ENCODE measurements around the gene TCERG1L. TPM values are rescaled to one million over a fixed set of nuclear protein-coding genes. Genes with fewer than 3 reads are reported as not detected.

TCERG1L gene
- total and polyA plus RNA-seq, 2 experiments from 2014 or later: not detected

GRCh38 chr10:131134001-131134576, 177.4 kb downstream of the TCERG1L start:
- no peak overlapping the region for H3K4me2 ChIP-seq (ENCODE audit: unreplicated experiment)
- no peaks in the 10 kb centered on the region for H3K27me3 ChIP-seq (replicated peaks; ENCODE audit: insufficient read depth)
- H3K9ac ChIP-seq: no peak overlapping the region
- H3F3A ChIP-seq (ENCODE audit: insufficient read depth): no peaks in the 10 kb centered on the region
- H3K79me2 ChIP-seq (ENCODE audit: insufficient read depth): no peaks in the 10 kb centered on the region
- H4K20me1 ChIP-seq (ENCODE audit: insufficient read depth): no peaks in the 10 kb centered on the region
- DNase-seq: no peak
- H3K27ac ChIP-seq: no peak overlapping the region
- no peaks in the 10 kb centered on the region for H3K9me3 ChIP-seq (ENCODE audit: low read depth)
- no peaks in the 10 kb centered on the region for H3K9me2 ChIP-seq (ENCODE audit: insufficient read depth)
- WGBS, 2 experiments (ENCODE audit: low coverage in 1 of 2, low lambda C conversion rate in 2 of 2, missing lambda C conversion rate in 2 of 2): 32 to 36% methylated on average over 7 of the region's 7 CpGs
- in situ Hi-C loops (cut with MboI): no loop called here
- no peaks in the 10 kb centered on the region for H3K4me1 ChIP-seq (ENCODE audit: insufficient read depth)
- no peak overlapping the region for H3K4me3 ChIP-seq
- no peak overlapping the region for H2AFZ ChIP-seq
- TF ChIP-seq EZH2 (IDR thresholded peaks at IDR 0.05; ENCODE audit: insufficient read depth, poor library complexity, severe bottlenecking): no peak
- no peak for TF ChIP-seq EZH2phosphoT487 (IDR thresholded peaks at IDR 0.05; ENCODE audit: insufficient read depth, low read depth)
- no peaks in the 10 kb centered on the region for H3K36me3 ChIP-seq (ENCODE audit: low read depth)

- H4K20me1 ChIP-seq (ENCODE audit: insufficient read depth): no peaks in the 10 kb centered on the region
- no peak for TF ChIP-seq EZH2phosphoT487 (IDR thresholded peaks at IDR 0.05; ENCODE audit: insufficient read depth, low read depth)
- TF ChIP-seq EZH2 (IDR thresholded peaks at IDR 0.05; ENCODE audit: insufficient read depth, poor library complexity, severe bottlenecking): no peak
- H3K9me2 ChIP-seq (ENCODE audit: insufficient read depth): no peaks in the 10 kb centered on the region
- H3K79me2 ChIP-seq (ENCODE audit: insufficient read depth): no peaks in the 10 kb centered on the region
- H3K27me3 ChIP-seq (replicated peaks; ENCODE audit: insufficient read depth): no peaks in the 10 kb centered on the region
- no peak overlapping the region for H2AFZ ChIP-seq
- H3K4me1 ChIP-seq (ENCODE audit: insufficient read depth): no peaks in the 10 kb centered on the region
- no peak overlapping the region for H3K4me3 ChIP-seq
- H3K9ac ChIP-seq: no peak overlapping the region
- in situ Hi-C loops (cut with MboI): no loop called here
- H3K9me3 ChIP-seq (ENCODE audit: low read depth): no peaks in the 10 kb centered on the region
- no peak for DNase-seq
- H3F3A ChIP-seq (ENCODE audit: insufficient read depth): no peaks in the 10 kb centered on the region
- H3K27ac ChIP-seq: no peak overlapping the region
- H3K4me2 ChIP-seq (ENCODE audit: unreplicated experiment): no peak overlapping the region
- no peaks in the 10 kb centered on the region for H3K36me3 ChIP-seq (ENCODE audit: low read depth)
- 18 to 19% methylated on average over 8 of the region's 8 CpGs for WGBS, 2 experiments (ENCODE audit: low coverage in 1 of 2, low lambda C conversion rate in 2 of 2, missing lambda C conversion rate in 2 of 2)
These were observed 178.8 kb downstream of the TCERG1L start for GRCh38 chr10:131132681-131133080.

- DNase-seq: no peak
- in situ Hi-C loops (cut with MboI): no loop called here
These were observed 179.6 kb downstream of the TCERG1L start for GRCh38 chr10:131131726-131132591.

GRCh38 chr10:131130025-131130424, 181.5 kb downstream of the TCERG1L start:
- TF ChIP-seq EZH2 (IDR thresholded peaks at IDR 0.05; ENCODE audit: insufficient read depth, poor library complexity, severe bottlenecking) (no peak), EZH2phosphoT487 (IDR thresholded peaks at IDR 0.05; ENCODE audit: insufficient read depth, low read depth) (no peak)
- Histone ChIP-seq H3K27ac (no peak overlapping the region), H3K4me1 (ENCODE audit: insufficient read depth) (no peaks in the 10 kb centered on the region), H3K36me3 (ENCODE audit: low read depth) (no peaks in the 10 kb centered on the region), H4K20me1 (ENCODE audit: insufficient read depth) (no peaks in the 10 kb centered on the region), H3K9me3 (ENCODE audit: low read depth) (no peaks in the 10 kb centered on the region), H3F3A (ENCODE audit: insufficient read depth) (no peaks in the 10 kb centered on the region), H3K9ac (no peak overlapping the region), H3K9me2 (ENCODE audit: insufficient read depth) (no peaks in the 10 kb centered on the region), H3K4me2 (ENCODE audit: unreplicated experiment) (no peak overlapping the region), H2AFZ (no peak overlapping the region), H3K27me3 (replicated peaks; ENCODE audit: insufficient read depth) (no peaks in the 10 kb centered on the region), H3K4me3 (no peak overlapping the region), H3K79me2 (ENCODE audit: insufficient read depth) (no peaks in the 10 kb centered on the region)
- 30 to 36% methylated on average over 7 of the region's 7 CpGs for WGBS, 2 experiments (ENCODE audit: low coverage in 1 of 2, low lambda C conversion rate in 2 of 2, missing lambda C conversion rate in 2 of 2)
- DNase-seq: no peak
- in situ Hi-C loops (cut with MboI): no loop called here

More at GRCh38 chr10:131131726-131132591, 179.6 kb downstream of the TCERG1L start:
- Histone ChIP-seq H3K4me3 (no peak overlapping the region), H2AFZ (no peak overlapping the region), H3K9me2 (ENCODE audit: insufficient read depth) (no peaks in the 10 kb centered on the region), H3K4me1 (ENCODE audit: insufficient read depth) (no peaks in the 10 kb centered on the region), H3K4me2 (ENCODE audit: unreplicated experiment) (no peak overlapping the region), H4K20me1 (ENCODE audit: insufficient read depth) (no peaks in the 10 kb centered on the region), H3K9ac (no peak overlapping the region), H3K27me3 (replicated peaks; ENCODE audit: insufficient read depth) (no peaks in the 10 kb centered on the region), H3K79me2 (ENCODE audit: insufficient read depth) (no peaks in the 10 kb centered on the region), H3K9me3 (ENCODE audit: low read depth) (no peaks in the 10 kb centered on the region), H3K36me3 (ENCODE audit: low read depth) (no peaks in the 10 kb centered on the region), H3K27ac (no peak overlapping the region), H3F3A (ENCODE audit: insufficient read depth) (no peaks in the 10 kb centered on the region)
- WGBS, 2 experiments (ENCODE audit: low coverage in 1 of 2, low lambda C conversion rate in 2 of 2, missing lambda C conversion rate in 2 of 2): 3 to 5% methylated on average over 25 of the region's 25 CpGs
- TF ChIP-seq EZH2 (IDR thresholded peaks at IDR 0.05; ENCODE audit: insufficient read depth, poor library complexity, severe bottlenecking): no peak
- TF ChIP-seq EZH2phosphoT487 (IDR thresholded peaks at IDR 0.05; ENCODE audit: insufficient read depth, low read depth): no peak
